PFSK-1 (cell line): ENCODE data around the gene RPL31.

ENCODE experiments used
- FOXP2 ChIP-seq: optimal IDR thresholded peaks from 2 replicates; pipeline ENCODE3; 2011; ENCODE audit warnings: borderline replicate concordance, control low read depth, inconsistent platforms; ENCODE audit not compliant: insufficient read depth; ENCODE audit errors: extremely low read length, extremely low read depth
- POLR2AphosphoS5 ChIP-seq: IDR thresholded peaks from 2 replicates; pipeline ENCODE4 v1.6.1; 2012; ENCODE audit warnings: low read depth, mild to moderate bottlenecking, control low read depth, low read length, moderate library complexity
- SIN3A ChIP-seq: IDR thresholded peaks from 2 replicates; pipeline ENCODE4 v1.6.1; 2012; ENCODE audit warnings: mild to moderate bottlenecking, low read length, moderate library complexity, borderline replicate concordance; ENCODE audit not compliant: insufficient read depth
- TAF1 ChIP-seq: IDR thresholded peaks from 2 replicates; pipeline ENCODE4 v1.6.1; 2012; ENCODE audit warnings: low read length, control low read depth, borderline replicate concordance; ENCODE audit not compliant: insufficient read depth
- TF ChIP-seq, protein P1 (sequence below), 2 experiments: IDR thresholded peaks; 2 replicates each; pipeline versions ENCODE4 v1.6.1 to v1.8.0; 2011 to 2012; ENCODE audit warnings: low read depth in 2 of 2, low read length in 2 of 2, control low read depth in 1 of 2, inconsistent platforms in 1 of 2, mild to moderate bottlenecking in 1 of 2, moderate library complexity in 1 of 2; ENCODE audit not compliant: insufficient read depth in 1 of 2

RPL31 gene

DNA sequence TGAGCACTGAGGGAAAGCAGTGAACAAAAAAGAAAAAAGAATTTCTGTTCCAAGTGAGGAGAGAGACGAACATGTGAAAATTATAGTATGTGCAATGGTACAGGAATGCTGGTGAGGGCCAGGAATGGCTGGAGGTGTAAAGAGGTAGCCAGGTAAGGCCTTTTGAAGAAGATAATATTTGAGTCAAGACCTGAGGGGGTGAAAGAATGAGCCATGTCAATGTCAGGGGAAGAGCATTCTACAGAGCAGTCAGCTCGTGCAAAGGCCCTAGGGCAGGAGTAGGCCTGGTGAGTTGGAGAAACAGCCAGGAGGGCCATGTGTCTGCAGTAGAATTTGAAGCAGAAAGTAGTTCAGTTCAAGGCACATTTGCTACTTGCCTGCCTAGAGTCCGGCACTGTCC lies 12.4 kb upstream of the RPL31 start:
- TF ChIP-seq FOXP2 (no peak), TAF1 (no peak), SIN3A (no peak), POLR2AphosphoS5 (no peak)
- TF ChIP-seq, protein P1, sequence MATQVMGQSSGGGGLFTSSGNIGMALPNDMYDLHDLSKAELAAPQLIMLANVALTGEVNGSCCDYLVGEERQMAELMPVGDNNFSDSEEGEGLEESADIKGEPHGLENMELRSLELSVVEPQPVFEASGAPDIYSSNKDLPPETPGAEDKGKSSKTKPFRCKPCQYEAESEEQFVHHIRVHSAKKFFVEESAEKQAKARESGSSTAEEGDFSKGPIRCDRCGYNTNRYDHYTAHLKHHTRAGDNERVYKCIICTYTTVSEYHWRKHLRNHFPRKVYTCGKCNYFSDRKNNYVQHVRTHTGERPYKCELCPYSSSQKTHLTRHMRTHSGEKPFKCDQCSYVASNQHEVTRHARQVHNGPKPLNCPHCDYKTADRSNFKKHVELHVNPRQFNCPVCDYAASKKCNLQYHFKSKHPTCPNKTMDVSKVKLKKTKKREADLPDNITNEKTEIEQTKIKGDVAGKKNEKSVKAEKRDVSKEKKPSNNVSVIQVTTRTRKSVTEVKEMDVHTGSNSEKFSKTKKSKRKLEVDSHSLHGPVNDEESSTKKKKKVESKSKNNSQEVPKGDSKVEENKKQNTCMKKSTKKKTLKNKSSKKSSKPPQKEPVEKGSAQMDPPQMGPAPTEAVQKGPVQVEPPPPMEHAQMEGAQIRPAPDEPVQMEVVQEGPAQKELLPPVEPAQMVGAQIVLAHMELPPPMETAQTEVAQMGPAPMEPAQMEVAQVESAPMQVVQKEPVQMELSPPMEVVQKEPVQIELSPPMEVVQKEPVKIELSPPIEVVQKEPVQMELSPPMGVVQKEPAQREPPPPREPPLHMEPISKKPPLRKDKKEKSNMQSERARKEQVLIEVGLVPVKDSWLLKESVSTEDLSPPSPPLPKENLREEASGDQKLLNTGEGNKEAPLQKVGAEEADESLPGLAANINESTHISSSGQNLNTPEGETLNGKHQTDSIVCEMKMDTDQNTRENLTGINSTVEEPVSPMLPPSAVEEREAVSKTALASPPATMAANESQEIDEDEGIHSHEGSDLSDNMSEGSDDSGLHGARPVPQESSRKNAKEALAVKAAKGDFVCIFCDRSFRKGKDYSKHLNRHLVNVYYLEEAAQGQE (IDR thresholded peaks at IDR 0.05; ENCODE audit: insufficient read depth in 1 of 2, low read depth in 2 of 2, low read length in 2 of 2), result no peak

DNA sequence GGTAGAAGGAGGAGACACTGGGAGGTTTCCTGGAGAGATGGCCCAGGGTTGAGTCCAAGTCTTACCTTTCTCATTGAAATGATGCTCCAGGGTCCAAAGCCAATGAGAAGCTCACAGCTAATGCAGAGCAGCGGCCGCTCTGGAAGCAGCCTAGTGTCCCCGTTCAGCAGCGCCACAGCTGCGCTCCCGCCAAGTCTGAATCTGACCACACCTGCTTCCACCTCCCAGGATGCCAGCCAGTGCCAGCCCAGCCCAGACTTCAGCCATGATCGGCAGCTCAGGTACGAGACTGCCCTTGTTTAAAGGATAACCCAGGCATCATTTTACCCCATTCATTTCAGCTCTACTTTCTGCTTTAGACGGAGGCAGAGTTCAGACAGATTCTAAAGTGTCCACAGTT lies 11.9 kb upstream of the RPL31 start:
- TF ChIP-seq, protein P1 (IDR thresholded peaks at IDR 0.05; ENCODE audit: insufficient read depth in 1 of 2, low read depth in 2 of 2, low read length in 2 of 2), result no peak
- no peak for TF ChIP-seq TAF1
- no peak for TF ChIP-seq SIN3A
- TF ChIP-seq FOXP2, result no peak
- TF ChIP-seq POLR2AphosphoS5, result no peak

DNA sequence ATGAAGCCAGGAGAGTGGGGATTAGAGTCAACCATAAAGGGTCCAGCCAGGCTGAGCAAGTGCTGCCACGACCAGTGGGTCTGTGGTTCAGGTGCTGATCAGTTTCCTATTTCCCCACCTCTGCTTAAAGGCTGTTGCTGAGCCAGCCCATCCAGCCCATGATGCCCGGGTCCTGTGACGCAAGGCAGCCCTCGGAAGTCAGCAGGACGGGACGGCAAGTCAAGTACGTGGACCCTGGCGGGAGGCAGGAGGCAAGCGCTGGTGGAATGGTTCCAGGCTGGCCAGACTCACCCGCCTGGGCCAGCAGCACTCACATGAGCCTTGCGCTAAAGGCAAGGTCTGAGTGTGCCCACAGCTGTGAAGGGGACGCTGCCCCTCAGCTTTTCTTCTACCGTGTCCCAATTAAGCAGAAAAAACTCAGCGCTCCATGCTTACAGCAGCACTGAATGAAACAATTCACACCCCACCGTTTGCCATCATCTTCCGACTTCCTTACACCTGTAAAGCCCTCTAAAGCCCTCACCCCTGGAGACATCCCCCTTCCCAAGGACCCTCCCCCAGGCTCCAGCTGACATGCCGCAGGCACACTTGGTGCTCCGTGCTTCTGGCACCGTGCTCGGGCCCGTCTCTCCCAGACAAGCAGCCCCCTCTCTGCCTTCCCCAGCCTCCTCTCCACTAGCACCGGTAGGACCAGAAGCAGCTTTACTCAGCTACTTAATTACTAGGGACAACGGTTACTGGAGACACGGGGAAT lies 11.3 kb upstream of the RPL31 start:
- TF ChIP-seq TAF1, result no peak
- no peak for TF ChIP-seq SIN3A
- TF ChIP-seq POLR2AphosphoS5, result no peak
- no peak for TF ChIP-seq FOXP2
- TF ChIP-seq, protein P1 (IDR thresholded peaks at IDR 0.05; ENCODE audit: insufficient read depth in 1 of 2, low read depth in 2 of 2, low read length in 2 of 2), result no peak

DNA sequence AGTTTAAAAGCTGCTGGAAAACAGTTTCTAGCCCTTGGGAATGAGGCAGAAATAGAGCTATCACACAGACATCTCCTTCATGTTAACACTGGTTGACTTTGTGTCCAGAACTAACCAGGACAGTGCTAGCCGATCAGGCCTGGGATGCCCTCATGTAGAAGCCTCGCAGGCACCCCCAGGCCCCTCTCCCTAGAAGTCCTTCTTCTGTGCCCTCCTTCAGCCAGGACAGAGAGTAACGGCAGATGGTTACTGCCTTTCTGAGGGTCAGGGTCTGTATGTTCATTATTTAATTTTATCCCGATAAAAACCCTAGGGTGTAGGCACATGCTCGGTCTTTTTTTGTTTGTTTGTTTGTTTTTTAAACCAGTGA lies 10.7 kb upstream of the RPL31 start:
- TF ChIP-seq FOXP2 (no peak), SIN3A (no peak), TAF1 (no peak), POLR2AphosphoS5 (no peak)
- TF ChIP-seq, protein P1 (IDR thresholded peaks at IDR 0.05; ENCODE audit: insufficient read depth in 1 of 2, low read depth in 2 of 2, low read length in 2 of 2), result no peak
